HG03280 (cell line): ENCODE results near the gene TARS2.

Experiments used
- ATAC-seq: cut with Tn5 transposase; IDR thresholded peaks from one replicate; pipeline ENCODE4 v1.9.1; 2021; ENCODE audit warnings: mild to moderate bottlenecking, moderate library complexity; ENCODE audit not compliant: unreplicated experiment

Gene TARS2

DNA sequence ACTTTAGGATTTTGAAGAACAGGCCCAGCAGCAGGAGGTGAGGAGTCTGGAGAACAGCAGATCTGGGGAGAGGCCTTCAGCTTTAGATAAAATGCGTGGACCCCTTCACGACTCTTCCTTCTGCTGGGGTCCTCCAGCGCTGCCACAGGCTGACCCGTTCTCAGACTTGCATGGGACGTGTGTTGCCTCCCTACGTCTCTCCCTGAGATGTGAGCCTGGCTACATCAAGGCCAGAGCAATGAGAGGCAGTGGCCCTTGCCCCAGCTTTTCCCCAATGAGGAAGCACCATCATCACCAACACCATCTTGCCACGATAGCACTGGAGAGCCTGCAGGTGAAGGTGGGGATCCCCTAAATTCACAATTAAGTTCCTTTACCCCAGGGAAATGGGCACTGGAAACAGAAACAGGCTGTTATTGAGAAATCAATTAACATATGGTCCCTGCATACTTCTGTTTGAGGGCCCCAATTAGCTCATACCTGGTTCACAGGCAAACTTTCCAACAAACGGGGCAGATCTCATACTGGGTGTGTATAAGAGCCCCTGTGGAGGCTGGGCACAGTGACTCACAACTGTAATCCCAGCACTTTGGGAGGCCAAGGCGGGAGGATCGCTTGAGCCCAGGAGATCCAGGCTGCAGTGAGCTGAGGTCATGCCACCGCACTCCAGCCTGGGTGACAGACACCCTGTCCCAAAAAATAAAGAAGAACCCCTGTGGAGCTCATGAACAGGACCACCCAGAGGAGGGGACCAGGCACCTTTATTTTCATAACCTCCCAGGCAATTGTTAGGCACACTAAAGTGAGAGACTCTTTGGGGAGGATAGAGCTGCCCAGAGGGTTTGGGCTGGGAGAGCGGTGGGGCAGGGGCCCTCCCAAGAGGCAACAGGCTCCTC lies 49.9 kb downstream of the TARS2 start:
- no peak for ATAC-seq

DNA sequence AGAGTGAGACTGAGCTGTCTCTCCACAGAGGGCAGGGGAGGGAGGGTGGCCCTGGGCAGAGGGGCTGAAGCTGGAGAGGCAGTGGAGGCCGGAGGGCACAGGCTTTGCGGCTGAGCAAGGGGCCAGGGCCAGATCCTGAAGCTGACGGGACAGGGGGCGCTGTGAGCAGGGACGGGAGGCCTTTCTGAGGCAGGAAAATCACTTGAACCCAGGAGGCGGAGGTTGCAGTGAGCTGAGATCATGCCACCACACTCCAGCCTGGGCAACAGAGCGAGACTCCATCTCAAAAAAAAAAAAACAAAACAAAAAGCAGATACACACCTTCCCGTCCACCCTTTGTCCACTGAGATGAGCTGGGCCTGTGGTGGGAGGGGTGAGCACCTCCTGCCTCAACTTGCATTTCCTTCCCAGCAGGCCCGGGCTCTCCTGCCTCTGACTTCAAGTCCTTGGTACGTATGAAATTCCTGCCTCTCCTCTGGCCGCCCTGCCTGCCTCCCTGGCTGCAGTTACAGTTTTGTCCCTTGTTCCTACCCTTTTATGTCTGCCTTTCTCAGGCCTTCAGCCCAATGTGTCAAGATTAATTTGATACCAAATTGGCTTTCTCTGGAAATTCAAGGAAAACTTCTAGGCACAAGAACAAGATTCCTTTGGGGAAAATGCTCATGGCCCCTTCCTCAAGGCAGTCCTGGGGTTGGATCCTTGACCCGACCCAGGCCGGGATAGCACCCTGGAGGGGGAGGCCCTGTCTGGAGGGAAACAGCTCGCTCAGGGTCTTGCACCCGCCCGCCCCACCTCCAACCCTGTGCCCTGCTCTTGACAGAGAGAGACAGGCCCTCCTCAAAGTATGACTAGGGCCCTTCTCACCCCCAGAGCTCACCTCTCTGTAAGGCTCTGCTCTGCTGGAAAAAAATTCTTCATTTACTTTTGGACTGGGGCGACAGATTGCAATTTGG lies 50.8 kb downstream of the TARS2 start:
- ATAC-seq: no peak

DNA sequence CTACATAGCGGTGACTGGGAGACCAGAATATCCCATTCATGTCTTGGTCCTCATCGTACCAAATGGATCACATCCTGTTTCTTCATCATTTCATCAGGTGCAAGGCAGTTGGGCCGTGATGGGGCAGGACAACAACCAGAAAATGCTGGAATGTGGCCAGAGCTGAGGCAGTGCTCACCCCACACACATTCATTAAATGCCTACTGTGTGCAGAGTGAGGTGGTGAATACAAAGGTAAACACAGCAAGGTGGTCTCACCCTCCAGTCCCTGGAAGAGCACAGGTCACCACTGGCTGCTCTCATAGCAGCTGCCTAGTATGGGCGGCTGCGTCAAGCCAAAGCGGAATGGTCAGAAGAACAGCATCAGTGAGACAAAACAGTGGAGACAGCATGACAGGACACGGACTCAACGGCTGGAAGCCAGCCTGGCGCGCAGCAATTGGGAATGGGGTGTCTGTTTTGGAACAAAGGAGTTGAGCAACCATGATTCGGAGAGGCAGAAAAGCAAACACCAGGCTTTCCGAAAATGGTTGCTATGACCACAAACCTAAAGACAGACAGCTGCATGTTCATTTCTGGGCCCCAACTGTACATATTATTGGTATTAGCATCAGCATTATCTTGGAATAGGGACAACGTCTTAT lies 56.4 kb downstream of the TARS2 start:
- ATAC-seq: no peak

DNA sequence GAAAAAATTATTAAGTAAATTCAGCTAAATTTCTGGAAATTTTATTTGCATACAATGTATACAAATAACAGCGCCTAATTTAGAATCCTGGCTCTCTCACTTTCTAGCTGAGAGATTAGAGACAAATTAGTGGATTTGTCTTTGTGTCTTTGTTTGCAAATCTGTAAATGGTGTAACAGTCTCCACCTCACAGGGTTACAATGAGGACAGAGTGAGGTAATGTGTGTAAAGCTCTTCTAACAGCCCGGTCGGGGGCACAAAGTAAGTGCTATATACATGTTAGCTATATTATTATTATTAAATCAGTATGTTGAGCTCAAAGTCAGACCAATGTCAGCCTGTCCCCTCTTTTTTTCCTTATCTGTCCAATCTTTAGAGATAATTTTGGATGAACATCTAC lies 57.0 kb downstream of the TARS2 start:
- ATAC-seq: no peak

- ATAC-seq: no peak
These were observed 58.3 kb downstream of the TARS2 start for GRCh38 chr1:150545486-150546032.

DNA sequence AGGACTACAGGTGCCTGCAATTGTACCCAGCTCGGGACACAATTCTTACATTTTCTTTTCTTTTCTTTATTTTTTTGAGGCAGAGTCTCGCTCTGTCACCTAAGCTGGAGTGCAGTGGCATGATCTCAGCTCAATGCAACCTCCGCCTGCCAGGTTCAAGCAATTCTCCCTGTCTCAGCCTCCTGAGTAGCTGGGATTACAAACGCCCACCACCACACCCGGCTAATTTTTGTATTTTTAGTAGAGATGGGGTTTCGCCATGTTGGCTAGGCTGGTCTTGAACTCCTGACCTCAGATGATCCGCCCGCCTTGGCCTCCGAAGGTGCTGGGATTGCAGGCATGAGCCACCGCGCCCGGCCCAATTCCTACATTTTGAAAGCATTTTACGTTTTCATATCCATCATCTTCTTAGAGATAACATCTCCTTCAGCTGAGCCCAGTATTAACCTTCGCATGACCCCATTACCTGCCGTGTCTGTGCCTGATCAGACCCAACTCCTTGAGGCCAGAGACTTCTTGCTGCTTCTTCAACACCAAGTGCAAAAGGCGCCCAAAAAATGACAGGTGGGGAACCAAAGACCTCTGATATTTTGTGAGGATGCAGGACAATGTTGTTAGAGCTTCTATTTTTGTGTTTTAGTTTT lies 59.2 kb downstream of the TARS2 start:
- ATAC-seq: no peak

DNA sequence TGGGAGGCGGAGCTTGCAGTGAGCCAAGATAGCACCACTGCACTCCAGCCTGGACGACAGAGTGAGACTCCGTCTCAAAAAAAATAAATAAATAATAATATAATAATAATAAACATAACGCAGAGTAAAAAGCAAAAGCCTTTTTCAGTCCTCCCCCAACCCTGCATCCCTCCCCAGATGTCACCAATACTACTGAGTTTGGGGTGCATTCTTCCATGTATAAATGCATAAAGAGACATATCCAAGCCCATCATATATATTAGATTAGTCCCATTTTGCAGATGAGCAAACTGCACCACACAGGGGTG lies 61.1 kb downstream of the TARS2 start:
- ATAC-seq: no peak

- ATAC-seq: peak; percentile 61
These were observed 61.6 kb downstream of the TARS2 start, which contains the start of gene ADAMTSL4 for GRCh38 chr1:150548632-150549495. TSS of gene ADAMTSL4 (plus strand) at chr1:150549408. CDS start at chr1:150552289, 2,881 bp downstream.

- ATAC-seq: no peak
These were observed 62.4 kb downstream of the TARS2 start for GRCh38 chr1:150549496-150550221.

DNA sequence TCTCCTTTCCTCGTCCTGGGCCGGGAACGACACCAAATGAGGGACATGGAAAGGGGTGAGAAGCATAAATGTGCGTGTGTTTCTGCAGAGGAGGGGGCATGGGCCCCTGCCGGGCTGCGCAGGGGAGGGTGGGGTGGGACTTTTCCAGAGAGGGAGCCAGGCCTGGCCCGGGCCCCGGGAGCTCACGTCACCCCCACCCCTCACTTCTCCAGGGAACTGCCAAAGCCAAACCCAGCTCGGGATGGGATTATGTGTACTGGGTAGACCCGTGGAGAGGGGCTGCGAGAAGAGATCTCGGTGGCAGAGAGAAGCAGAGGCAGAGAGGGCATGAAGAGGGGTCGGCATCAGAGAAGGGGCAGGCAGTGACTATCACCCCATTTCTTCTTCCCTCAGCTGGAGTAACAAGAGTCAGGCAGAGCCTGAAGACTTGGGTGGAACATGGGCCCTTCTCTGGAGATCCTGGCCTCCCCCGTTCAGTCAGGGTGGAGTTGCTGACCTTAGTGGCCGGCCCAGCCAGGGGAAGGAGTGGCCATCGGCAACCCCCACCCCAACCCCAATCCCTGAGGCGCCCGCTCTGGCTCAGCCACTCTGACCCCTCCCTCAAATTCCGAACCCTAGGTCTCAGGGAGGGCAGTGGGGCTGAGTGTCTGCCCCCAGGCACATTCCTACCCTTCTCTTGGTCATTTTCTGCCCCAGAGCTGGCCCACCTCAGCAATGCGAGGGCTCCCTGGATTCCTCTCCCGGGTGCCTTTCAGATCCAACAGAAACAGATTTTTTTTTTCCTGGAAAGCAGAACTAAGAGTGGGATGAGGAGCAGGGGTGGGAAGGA lies 63.2 kb downstream of the TARS2 start:
- ATAC-seq: no peak

- no peak for ATAC-seq
These were observed 64.0 kb downstream of the TARS2 start for GRCh38 chr1:150551051-150551783.

- ATAC-seq: no peak
These were observed 64.5 kb downstream of the TARS2 start for GRCh38 chr1:150551784-150552127.

DNA sequence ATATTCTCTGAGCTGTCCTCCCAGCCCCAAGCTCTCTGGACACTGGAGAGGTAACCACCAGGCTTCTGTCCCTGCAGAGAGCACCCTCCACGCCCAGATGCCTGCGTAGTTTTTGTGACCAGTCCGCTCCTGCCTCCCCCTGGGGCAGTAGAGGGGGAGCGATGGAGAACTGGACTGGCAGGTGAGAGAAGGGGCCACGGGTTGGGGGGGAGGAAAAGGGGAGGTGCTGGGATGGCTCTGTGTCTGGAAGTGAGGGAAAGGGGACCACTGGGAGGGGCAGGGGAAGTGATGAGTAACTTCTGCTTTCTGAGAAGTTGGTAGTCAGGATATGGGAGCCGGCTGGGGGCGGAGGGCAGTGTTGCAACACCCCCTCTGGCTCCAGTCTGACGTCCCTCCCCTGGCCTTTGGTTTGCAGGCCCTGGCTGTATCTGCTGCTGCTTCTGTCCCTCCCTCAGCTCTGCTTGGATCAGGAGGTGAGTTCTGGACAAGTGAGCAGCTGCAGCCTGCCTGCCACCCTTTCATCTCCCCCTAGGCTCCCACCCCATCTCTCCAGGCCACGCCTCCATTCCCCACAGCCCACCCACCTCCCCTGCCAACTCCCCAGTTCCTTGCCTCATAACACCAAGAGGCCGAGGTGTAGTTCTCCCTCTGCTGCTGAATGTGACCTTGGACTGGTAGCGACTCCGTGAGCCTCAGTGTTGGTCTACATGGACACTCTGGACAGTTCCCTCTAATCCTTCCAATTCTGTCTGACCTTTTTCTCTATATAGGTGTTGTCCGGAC lies 65.1 kb downstream of the TARS2 start:
- ATAC-seq: no peak

DNA sequence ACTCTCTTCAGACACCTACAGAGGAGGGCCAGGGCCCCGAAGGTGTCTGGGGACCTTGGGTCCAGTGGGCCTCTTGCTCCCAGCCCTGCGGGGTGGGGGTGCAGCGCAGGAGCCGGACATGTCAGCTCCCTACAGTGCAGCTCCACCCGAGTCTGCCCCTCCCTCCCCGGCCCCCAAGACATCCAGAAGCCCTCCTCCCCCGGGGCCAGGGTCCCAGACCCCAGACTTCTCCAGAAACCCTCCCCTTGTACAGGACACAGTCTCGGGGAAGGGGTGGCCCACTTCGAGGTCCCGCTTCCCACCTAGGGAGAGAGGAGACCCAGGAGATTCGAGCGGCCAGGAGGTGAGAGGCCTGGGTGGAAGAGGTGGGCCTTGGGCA lies 65.7 kb downstream of the TARS2 start:
- no peak for ATAC-seq

DNA sequence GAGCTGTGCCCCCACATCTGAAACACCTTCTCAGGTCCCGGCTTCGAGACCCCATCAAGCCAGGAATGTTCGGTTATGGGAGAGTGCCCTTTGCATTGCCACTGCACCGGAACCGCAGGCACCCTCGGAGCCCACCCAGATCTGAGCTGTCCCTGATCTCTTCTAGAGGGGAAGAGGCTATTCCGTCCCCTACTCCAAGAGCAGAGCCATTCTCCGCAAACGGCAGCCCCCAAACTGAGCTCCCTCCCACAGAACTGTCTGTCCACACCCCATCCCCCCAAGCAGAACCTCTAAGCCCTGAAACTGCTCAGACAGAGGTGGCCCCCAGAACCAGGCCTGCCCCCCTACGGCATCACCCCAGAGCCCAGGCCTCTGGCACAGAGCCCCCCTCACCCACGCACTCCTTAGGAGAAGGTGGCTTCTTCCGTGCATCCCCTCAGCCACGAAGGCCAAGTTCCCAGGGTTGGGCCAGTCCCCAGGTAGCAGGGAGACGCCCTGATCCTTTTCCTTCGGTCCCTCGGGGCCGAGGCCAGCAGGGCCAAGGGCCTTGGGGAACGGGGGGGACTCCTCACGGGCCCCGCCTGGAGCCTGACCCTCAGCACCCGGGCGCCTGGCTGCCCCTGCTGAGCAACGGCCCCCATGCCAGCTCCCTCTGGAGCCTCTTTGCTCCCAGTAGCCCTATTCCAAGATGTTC lies 66.3 kb downstream of the TARS2 start:
- ATAC-seq: no peak

DNA sequence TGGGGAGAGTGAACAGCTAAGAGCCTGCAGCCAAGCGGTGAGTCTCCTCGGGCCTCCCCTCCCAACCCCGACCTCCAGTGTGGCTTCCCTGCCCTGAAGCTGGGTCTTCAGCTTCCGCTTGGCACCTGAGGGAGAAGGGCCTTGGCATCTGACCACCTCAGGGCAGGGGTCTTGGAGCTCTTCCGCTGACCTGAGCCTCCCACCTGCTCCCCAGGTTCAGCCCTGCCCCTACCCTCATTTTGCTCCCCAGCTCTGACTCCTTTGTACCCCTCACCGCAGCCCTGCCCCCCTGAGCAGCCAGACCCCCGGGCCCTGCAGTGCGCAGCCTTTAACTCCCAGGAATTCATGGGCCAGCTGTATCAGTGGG lies 66.8 kb downstream of the TARS2 start:
- ATAC-seq: no peak
